PC-9 (cell line): Measurements from ENCODE around the gene BRINP2. TPM values are rescaled to one million over a fixed set of nuclear protein-coding genes. Genes with fewer than 3 reads are reported as not detected.

Experiments used
- BruUV-seq: library from RNA; stranded (reverse); fragments of 400-500 nt; replicated peaks from 2 replicates; lab custom pipeline; 2021; lab: Mats Ljungman, UMichigan
- CTCF ChIA-PET: fragments of 300-600 bp; sonication (Branson Sonifier 250); formaldehyde crosslinking; loops from one replicate; lab custom pipeline; 2022; ENCODE audit warnings: antibody characterized with exemption; lab: Charles Lee
- POLR2A ChIA-PET: fragments of 300-600 bp; sonication (Branson Sonifier 250); formaldehyde crosslinking; loops from one replicate; lab custom pipeline; 2022; ENCODE audit warnings: antibody characterized with exemption; ENCODE audit not compliant: unreplicated experiment; lab: Charles Lee
- DNase-seq, 2 experiments: peaks; one replicate each; pipeline versions ENCODE4 v3.0.0 to v3.0.0-alpha.2; 2015 to 2022; ENCODE audit warnings: mixed read lengths in 1 of 2
- H2AFZ ChIP-seq: fragments of 200-600 bp; sonication (generic); 2 replicates; pipeline ENCODE4 v1.8.1; 2017; ENCODE audit warnings: antibody characterized with exemption
- H3F3A ChIP-seq: fragments of 200-600 bp; sonication (generic); 2 replicates; pipeline ENCODE4 v1.8.1; 2017; ENCODE audit warnings: antibody characterized with exemption, mild to moderate bottlenecking, low read depth; ENCODE audit not compliant: insufficient read depth
- H3K27ac ChIP-seq: fragments of 200-600 bp; sonication (generic); 2 replicates; pipeline ENCODE4 v1.6.1; 2016; ENCODE audit warnings: mixed run types
- H3K27me3 ChIP-seq: fragments of 200-600 bp; sonication (generic); 2 replicates; pipeline ENCODE4 v1.6.1; 2016; ENCODE audit warnings: low read depth, mixed run types; ENCODE audit not compliant: insufficient read depth
- H3K36me3 ChIP-seq: fragments of 200-600 bp; sonication (generic); 2 replicates; pipeline ENCODE4 v1.6.1; 2016; ENCODE audit warnings: low read depth, mixed run types
- H3K4me1 ChIP-seq: fragments of 200-600 bp; sonication (generic); replicated peaks from 2 replicates; pipeline ENCODE4 v1.6.1; 2016; ENCODE audit warnings: mixed run types; ENCODE audit not compliant: insufficient read depth
- H3K4me2 ChIP-seq: fragments of 200-600 bp; sonication (generic); 2 replicates; pipeline ENCODE4 v1.6.1; 2017; ENCODE audit warnings: mixed run types
- H3K4me3 ChIP-seq: fragments of 200-600 bp; sonication (generic); 2 replicates; pipeline ENCODE4 v1.6.1; 2016; ENCODE audit warnings: mixed run types
- H3K79me2 ChIP-seq: fragments of 200-600 bp; sonication (generic); 2 replicates; pipeline ENCODE4 v1.6.1; 2017; ENCODE audit warnings: low read depth, mixed run types
- H3K9me2 ChIP-seq: fragments of 200-600 bp; sonication (generic); 2 replicates; pipeline ENCODE4 v1.8.1; 2017; ENCODE audit warnings: mild to moderate bottlenecking; ENCODE audit not compliant: insufficient read depth
- H3K9me3 ChIP-seq: fragments of 200-600 bp; sonication (generic); 2 replicates; pipeline ENCODE4 v1.8.1; 2016; ENCODE audit warnings: low read depth; ENCODE audit not compliant: insufficient read depth
- H4K20me1 ChIP-seq: fragments of 200-600 bp; sonication (generic); 2 replicates; pipeline ENCODE4 v1.8.1; 2017; ENCODE audit not compliant: insufficient read depth
- CTCF ChIP-seq: fragments of 200-600 bp; sonication (generic); conservative IDR thresholded peaks from 2 replicates; pipeline ENCODE4 v1.6.1; 2017; ENCODE audit warnings: mixed run types, antibody characterized with exemption, mild to moderate bottlenecking, moderate library complexity
- EZH2 ChIP-seq: fragments of 200-600 bp; sonication (generic); IDR thresholded peaks from 2 replicates; pipeline ENCODE4 v1.8.0; 2017; ENCODE audit warnings: antibody characterized with exemption, low read depth
- intact Hi-C: fragments of 100-400 bp; cut with micrococcal nuclease; formaldehyde crosslinking; loops from one replicate; pipeline ENCODE4 v1.10.0; 2022; ENCODE audit not compliant: unreplicated experiment
- total RNA-seq: library from RNA; stranded (reverse); gene quantifications from 2 replicates; pipeline ENCODE4 v1.2.3, GENCODE V29; 2021

Gene BRINP2
- total RNA-seq, 1 experiment from 2014 or later: not detected

GRCh38 chr1:177247623-177248176, 76.9 kb downstream of the BRINP2 start:
- Histone ChIP-seq H3K4me2 (no peak overlapping the region), H3F3A (no peaks in the 10 kb centered on the region), H3K27ac (no peak overlapping the region), H3K9me3 (no peaks in the 10 kb centered on the region), H3K4me1 (no peaks in the 10 kb centered on the region), H3K4me3 (no peak overlapping the region), H4K20me1 (no peaks in the 10 kb centered on the region), H3K36me3 (no peaks in the 10 kb centered on the region), H2AFZ (no peak overlapping the region), H3K27me3 (peaks cover under 1% of the 10 kb centered on the region; the same call in 1 of the 2 replicates), H3K79me2 (no peaks in the 10 kb centered on the region), H3K9me2 (no peaks in the 10 kb centered on the region)
- no peak for DNase-seq
- ChIA-PET CTCF (no interaction called here), POLR2A (no interaction called here)
- no peak for TF ChIP-seq CTCF
- no peak for TF ChIP-seq EZH2
- no TSS peak for BruUV-seq
- intact Hi-C loops: no loop called here

- Histone ChIP-seq H3K9me2 (no peaks in the 10 kb centered on the region), H2AFZ (no peak overlapping the region), H3K4me2 (no peak overlapping the region), H3K4me1 (no peaks in the 10 kb centered on the region), H3F3A (no peaks in the 10 kb centered on the region), H3K27me3 (no peaks in the 10 kb centered on the region), H3K79me2 (no peaks in the 10 kb centered on the region), H3K36me3 (no peaks in the 10 kb centered on the region), H3K27ac (no peak overlapping the region), H3K9me3 (no peaks in the 10 kb centered on the region), H4K20me1 (no peaks in the 10 kb centered on the region), H3K4me3 (no peak overlapping the region)
- TF ChIP-seq EZH2 (no peak), CTCF (no peak)
- POLR2A ChIA-PET: no interaction called here
- DNase-seq: no peak
- no TSS peak for BruUV-seq
- intact Hi-C loops: no loop called here
- CTCF ChIA-PET: no interaction called here
These were observed 77.5 kb downstream of the BRINP2 start for GRCh38 chr1:177248258-177248657.

GRCh38 chr1:177249231-177249630, 78.5 kb downstream of the BRINP2 start:
- intact Hi-C loops: no loop called here

More at GRCh38 chr1:177249231-177249630, 78.5 kb downstream of the BRINP2 start:
- H3K4me1 ChIP-seq: no peaks in the 10 kb centered on the region
- no peak overlapping the region for H3K27ac ChIP-seq
- H4K20me1 ChIP-seq: no peaks in the 10 kb centered on the region
- DNase-seq: no peak
- no peaks in the 10 kb centered on the region for H3K79me2 ChIP-seq
- H3F3A ChIP-seq: no peaks in the 10 kb centered on the region
- H3K4me3 ChIP-seq: no peak overlapping the region
- H2AFZ ChIP-seq: no peak overlapping the region
- no peaks in the 10 kb centered on the region for H3K9me3 ChIP-seq
- no peaks in the 10 kb centered on the region for H3K36me3 ChIP-seq
- BruUV-seq: no TSS peak
- TF ChIP-seq EZH2 (no peak), CTCF (no peak)
- ChIA-PET CTCF (no interaction called here), POLR2A (no interaction called here)
- no peaks in the 10 kb centered on the region for H3K27me3 ChIP-seq
- no peak overlapping the region for H3K4me2 ChIP-seq
- no peaks in the 10 kb centered on the region for H3K9me2 ChIP-seq
